H1 (cell line): Measurements from ENCODE around the gene POMZP3. TPM values are rescaled to one million over a fixed set of nuclear protein-coding genes. Genes with fewer than 3 reads are reported as not detected.
"Not testable (repeated sequence)": the region's sequence is repeated elsewhere in the genome, so short reads cannot be mapped to it uniquely, and the experiment has no call there.

Experiments used
- CTCF ChIA-PET: fragments of 300-600 bp; sonication (Branson Sonifier 250); formaldehyde crosslinking; loops from one replicate; lab custom pipeline; 2021; ENCODE audit not compliant: partially characterized antibody; lab: Charles Lee
- POLR2A ChIA-PET: fragments of 300-600 bp; sonication (Branson Sonifier 250); formaldehyde crosslinking; loops from one replicate; lab custom pipeline; 2021; ENCODE audit warnings: inconsistent platforms; ENCODE audit not compliant: partially characterized antibody; lab: Charles Lee
- DNase-seq, 2 experiments: peaks; one replicate each; pipeline versions ENCODE4 v3.0.0 to v3.0.0-alpha.2; 2010 to 2022; ENCODE audit warnings: low spot score in 2 of 2, low read depth in 1 of 2, mixed read lengths in 1 of 2
- FAIRE-seq: peaks from 2 replicates; lab custom pipeline; 2011; peaks lifted over from hg19 to GRCh38; lab: Jason Lieb, UNC
- H2AFZ ChIP-seq: 2 replicates; pipeline ENCODE4 v1.8.1; 2012; ENCODE audit warnings: low read length, inconsistent platforms
- H2AK5ac ChIP-seq: 2 replicates; pipeline ENCODE4 v1.6.1; 2013; ENCODE audit warnings: low read depth, low read length
- H2BK120ac ChIP-seq: replicated peaks from 2 replicates; pipeline ENCODE3; 2013; ENCODE audit warnings: low read depth, low read length, inconsistent platforms
- H2BK12ac ChIP-seq: 2 replicates; pipeline ENCODE4 v1.6.1; 2013; ENCODE audit warnings: low read depth, low read length
- H2BK15ac ChIP-seq: 2 replicates; pipeline ENCODE4 v1.6.1; 2013; ENCODE audit warnings: low read length
- H2BK20ac ChIP-seq: 2 replicates; pipeline ENCODE4 v1.6.1; 2013; ENCODE audit warnings: low read length
- H2BK5ac ChIP-seq: 2 replicates; pipeline ENCODE4 v1.6.1; 2013; ENCODE audit warnings: low read depth, low read length
- H3K14ac ChIP-seq: 2 replicates; pipeline ENCODE4 v1.6.1; 2013; ENCODE audit warnings: inconsistent platforms; ENCODE audit not compliant: insufficient read length
- H3K18ac ChIP-seq: 2 replicates; pipeline ENCODE4 v1.6.1; 2013; ENCODE audit warnings: low read length; ENCODE audit errors: extremely low read depth
- H3K23ac ChIP-seq: 2 replicates; pipeline ENCODE4 v1.6.1; 2013; ENCODE audit warnings: inconsistent platforms; ENCODE audit not compliant: insufficient read length
- H3K23me2 ChIP-seq: 2 replicates; pipeline ENCODE4 v1.6.1; 2013; ENCODE audit warnings: low read depth, low read length
- H3K27ac ChIP-seq: 2 replicates; pipeline ENCODE4 v1.6.1; 2011; ENCODE audit warnings: low read depth, low read length, inconsistent platforms
- H3K27me3 ChIP-seq, 4 experiments: replicated peaks in 1 of 4; 1 replicate in 1 of 4; 2 replicates in 3 of 4; pipeline versions ENCODE4 v1.6.1 to v1.8.1; 2011 to 2013; ENCODE audit warnings: low read length in 3 of 4, mild to moderate bottlenecking in 3 of 4, inconsistent platforms in 2 of 4, mixed read lengths in 2 of 4, moderate library complexity in 1 of 4; ENCODE audit not compliant: control insufficient read depth in 3 of 4, insufficient read depth in 3 of 4; ENCODE audit errors: extremely low read depth in 1 of 4
- H3K36me3 ChIP-seq, 4 experiments: 2 replicates each; pipeline versions ENCODE4 v1.6.1 to v1.8.1; 2011 to 2013; ENCODE audit warnings: mild to moderate bottlenecking in 4 of 4, low read length in 3 of 4, moderate library complexity in 2 of 4, control low read depth in 1 of 4, inconsistent platforms in 1 of 4; ENCODE audit not compliant: insufficient read depth in 4 of 4, control insufficient read depth in 2 of 4
- H3K4ac ChIP-seq: replicated peaks from 2 replicates; pipeline ENCODE3; 2013; ENCODE audit warnings: low read length, low read depth, mixed read lengths, inconsistent platforms; ENCODE audit not compliant: insufficient read length
- H3K4me1 ChIP-seq, 4 experiments: replicated peaks in 1 of 4; 1 replicate in 1 of 4; 2 replicates in 3 of 4; pipeline versions ENCODE4 v1.6.1 to v1.8.1; 2011 to 2013; ENCODE audit warnings: low read length in 3 of 4, inconsistent platforms in 2 of 4, mixed read lengths in 1 of 4; ENCODE audit not compliant: insufficient read depth in 4 of 4, control insufficient read depth in 3 of 4
- H3K4me2 ChIP-seq, 2 experiments: 2 replicates each; pipeline versions ENCODE4 v1.6.1 to v1.8.1; 2011 to 2013; ENCODE audit warnings: low read depth in 2 of 2, low read length in 2 of 2, control low read depth in 1 of 2, inconsistent platforms in 1 of 2, mild to moderate bottlenecking in 1 of 2; ENCODE audit not compliant: insufficient read depth in 1 of 2
- H3K4me3 ChIP-seq, 4 experiments: fragments of 200-600, 300-600 bp in 1 of 4; sonication (generic), shearing (Covaris generic), sonication (Bioruptor Twin) in 1 of 4; 2 replicates each; pipeline versions ENCODE4 v1.5.1 to v1.8.1; 2011 to 2016; ENCODE audit warnings: low read length in 4 of 4, low read depth in 3 of 4, control low read depth in 2 of 4, inconsistent platforms in 2 of 4, mild to moderate bottlenecking in 2 of 4, mixed read lengths in 1 of 4, moderate library complexity in 1 of 4; ENCODE audit not compliant: insufficient read depth in 2 of 4; ENCODE audit errors: extremely low read depth in 1 of 4
- H3K56ac ChIP-seq: replicated peaks from 2 replicates; pipeline ENCODE3; 2013; ENCODE audit warnings: low read depth, mild to moderate bottlenecking, mixed read lengths, low read length, inconsistent platforms; ENCODE audit not compliant: insufficient read length
- H3K79me1 ChIP-seq: 2 replicates; pipeline ENCODE4 v1.6.1; 2013; ENCODE audit warnings: low read depth, low read length, control low read depth
- H3K79me2 ChIP-seq, 2 experiments: 2 replicates each; pipeline versions ENCODE4 v1.6.1 to v1.8.1; 2012 to 2013; ENCODE audit warnings: low read length in 2 of 2, mild to moderate bottlenecking in 2 of 2, inconsistent platforms in 1 of 2; ENCODE audit not compliant: insufficient read depth in 2 of 2, control insufficient read depth in 1 of 2
- H3K9ac ChIP-seq, 4 experiments: replicated peaks in 1 of 4; 1 replicate in 1 of 4; 2 replicates in 3 of 4; pipeline versions ENCODE4 v1.6.1 to v1.8.1; 2011 to 2013; ENCODE audit warnings: low read depth in 3 of 4, low read length in 3 of 4, control low read depth in 2 of 4, mild to moderate bottlenecking in 2 of 4, moderate library complexity in 2 of 4, inconsistent platforms in 1 of 4; ENCODE audit errors: extremely low read depth in 1 of 4
- H3K9me3 ChIP-seq, 2 experiments: 2 replicates each; pipeline versions ENCODE4 v1.6.1 to v1.8.1; 2012 to 2013; ENCODE audit warnings: mild to moderate bottlenecking in 2 of 2, moderate library complexity in 2 of 2, control low read depth in 1 of 2, inconsistent platforms in 1 of 2, low read depth in 1 of 2, low read length in 1 of 2, mixed read lengths in 1 of 2; ENCODE audit not compliant: insufficient read depth in 2 of 2
- H4K20me1 ChIP-seq, 2 experiments: replicated peaks in 1 of 2; 2 replicates each; pipeline versions ENCODE3 to v1.8.1; 2011 to 2013; ENCODE audit warnings: inconsistent platforms in 2 of 2, low read length in 2 of 2, mild to moderate bottlenecking in 1 of 2; ENCODE audit not compliant: insufficient read depth in 2 of 2, control insufficient read depth in 1 of 2
- H4K5ac ChIP-seq: 2 replicates; pipeline ENCODE4 v1.6.1; 2013; ENCODE audit warnings: low read length, low read depth, mixed read lengths, inconsistent platforms; ENCODE audit not compliant: insufficient read length
- H4K8ac ChIP-seq: 2 replicates; pipeline ENCODE4 v1.8.0; 2013; ENCODE audit warnings: mild to moderate bottlenecking, moderate library complexity, low read length, inconsistent platforms; ENCODE audit not compliant: insufficient read depth; ENCODE audit errors: extremely low read depth
- H4K91ac ChIP-seq: replicated peaks from 2 replicates; pipeline ENCODE3; 2013; ENCODE audit warnings: low read length, mixed read lengths, inconsistent platforms; ENCODE audit not compliant: insufficient read length
- WGBS, 2 experiments: shearing (Covaris generic) in 1 of 2; methylation state at CpG; one replicate each; pipeline versions ENCODE4 v1.1.6 to v1.1.7; 2013 to 2015; ENCODE audit warnings: low lambda C conversion rate in 2 of 2, mixed read lengths in 2 of 2, inconsistent platforms in 1 of 2, low coverage in 1 of 2, missing lambda C conversion rate in 1 of 2; ENCODE audit not compliant: insufficient replicate concordance in 2 of 2, insufficient coverage in 1 of 2, insufficient read length in 1 of 2; ENCODE audit errors: extremely low coverage in 1 of 2, missing lambda C conversion rate in 1 of 2; 5-methylcytosine and 5-hydroxymethylcytosine counted together
- polyA plus RNA-seq, 7 experiments: library from polyadenylated mRNA; depleted of rRNA in 3 of 7; stranded (reverse) in 5 of 7; unstranded in 2 of 7; fragments of >200 nt in 5 of 7; fragments of 200-250 nt in 2 of 7; gene quantifications; 1 replicate in 5 of 7; 2 replicates in 1 of 7; 4 replicates in 1 of 7; pipeline versions ENCODE4 v1.2.1 to v1.2.3, GENCODE V29; 2011 to 2013; ENCODE audit warnings: missing spikeins in 2 of 7, mixed read lengths in 2 of 7
- total RNA-seq: library from RNA; stranded (reverse); fragmentation: NEBNext Ultra II Directional; extraction: Animal tissue kit (Norgen Biotek cat#: 25700); gene quantifications from 2 replicates; pipeline ENCODE4 v1.2.1, GENCODE V29; 2021

The POMZP3 gene
- total and polyA plus RNA-seq, 2 of the 8 experiments (the other 6 are each of a cell fraction or from before 2014, with no cell fraction given) = 3.2 to 9.0 TPM

GRCh38 chr7:76591602-76592304, 35.3 kb downstream of the POMZP3 start:
- H3K4me2 ChIP-seq, POLR2A ChIA-PET, H3K4me1 ChIP-seq, H2BK20ac ChIP-seq, H2AK5ac ChIP-seq, H3K9me3 ChIP-seq, H2BK12ac ChIP-seq, H3K27ac ChIP-seq, H3K4ac ChIP-seq, H3K79me1 ChIP-seq, FAIRE-seq, H3K9ac ChIP-seq, H4K8ac ChIP-seq, H3K18ac ChIP-seq, H2AFZ ChIP-seq, H3K23ac ChIP-seq, H3K56ac ChIP-seq, H3K36me3 ChIP-seq, H2BK120ac ChIP-seq, H3K14ac ChIP-seq, H4K5ac ChIP-seq, H2BK5ac ChIP-seq, CTCF ChIA-PET, H3K79me2 ChIP-seq, H3K23me2 ChIP-seq, H3K4me3 ChIP-seq, H2BK15ac ChIP-seq, H4K20me1 ChIP-seq, H4K91ac ChIP-seq, DNase-seq, H3K27me3 ChIP-seq: not testable (repeated sequence)
- 100% methylated on average over 1 of the region's 2 CpGs; no CpG with 5 or more reads in 1 of the 2 experiments for WGBS, 2 experiments

- H3K27ac ChIP-seq, H4K20me1 ChIP-seq, H3K79me2 ChIP-seq, H2BK5ac ChIP-seq, H3K27me3 ChIP-seq, H3K4ac ChIP-seq, H3K79me1 ChIP-seq, H3K9me3 ChIP-seq, FAIRE-seq, H3K4me3 ChIP-seq, H2AFZ ChIP-seq, H3K56ac ChIP-seq, DNase-seq, CTCF ChIA-PET, H3K23ac ChIP-seq, H3K36me3 ChIP-seq, H2BK20ac ChIP-seq, H4K91ac ChIP-seq, H3K4me1 ChIP-seq, H2BK12ac ChIP-seq, POLR2A ChIA-PET, H2AK5ac ChIP-seq, H4K5ac ChIP-seq, H2BK15ac ChIP-seq, H3K14ac ChIP-seq, H3K9ac ChIP-seq, H3K18ac ChIP-seq, H3K23me2 ChIP-seq, H4K8ac ChIP-seq, H3K4me2 ChIP-seq, H2BK120ac ChIP-seq: not testable (repeated sequence)
- WGBS, 2 experiments = 100% methylated on average over 2 of the region's 3 CpGs; no CpG with 5 or more reads in 1 of the 2 experiments
Measured at GRCh38 chr7:76591033-76591432, 36.0 kb downstream of the POMZP3 start.
